GM23248 (cell line): Measurements from ENCODE around the gene FZD1.

Source experiments
- EZH2 ChIP-seq: fragments of 200-600 bp; sonication (generic); IDR thresholded peaks from 2 replicates; pipeline ENCODE4 v1.6.1; 2018; ENCODE audit warnings: antibody characterized with exemption, mild to moderate bottlenecking; ENCODE audit not compliant: insufficient read depth, poor library complexity, severe bottlenecking
- EZH2phosphoT487 ChIP-seq: fragments of 200-600 bp; sonication (generic); IDR thresholded peaks from 2 replicates; pipeline ENCODE4 v1.6.1; 2018; ENCODE audit warnings: antibody characterized with exemption, moderate library complexity, mild to moderate bottlenecking, low read depth; ENCODE audit not compliant: insufficient read depth

DNA sequence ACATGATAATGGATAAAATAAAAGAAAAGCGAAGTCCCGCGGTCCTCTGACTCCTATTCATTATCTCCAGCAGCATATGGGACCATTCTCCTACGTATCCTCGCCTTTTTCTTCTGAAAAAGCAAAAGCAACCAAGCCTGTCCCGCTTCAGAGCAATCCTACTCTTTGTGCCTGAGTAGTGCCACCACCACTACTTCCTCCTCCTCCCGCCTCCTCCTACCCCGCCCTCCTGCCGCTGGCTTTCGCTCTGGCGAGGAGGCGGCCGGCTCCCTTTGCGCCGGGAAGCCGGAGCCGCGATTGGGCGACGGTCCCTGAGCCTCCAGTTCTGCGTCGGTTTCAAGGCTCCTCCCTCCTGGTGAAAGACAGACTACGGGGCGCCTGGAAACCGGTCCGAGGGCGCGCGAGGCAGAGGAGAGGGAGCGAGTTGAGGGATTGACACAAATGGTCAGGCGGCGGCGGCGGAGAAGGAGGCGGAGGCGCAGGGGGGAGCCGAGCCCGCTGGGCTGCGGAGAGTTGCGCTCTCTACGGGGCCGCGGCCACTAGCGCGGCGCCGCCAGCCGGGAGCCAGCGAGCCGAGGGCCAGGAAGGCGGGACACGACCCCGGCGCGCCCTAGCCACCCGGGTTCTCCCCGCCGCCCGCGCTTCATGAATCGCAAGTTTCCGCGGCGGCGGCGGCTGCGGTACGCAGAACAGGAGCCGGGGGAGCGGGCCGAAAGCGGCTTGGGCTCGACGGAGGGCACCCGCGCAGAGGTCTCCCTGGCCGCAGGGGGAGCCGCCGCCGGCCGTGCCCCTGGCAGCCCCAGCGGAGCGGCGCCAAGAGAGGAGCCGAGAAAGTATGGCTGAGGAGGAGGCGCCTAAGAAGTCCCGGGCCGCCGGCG lies at the start of gene FZD1:
- no peak for TF ChIP-seq EZH2
- TF ChIP-seq EZH2phosphoT487: no peak
